ENCODE data around the gene TOGARAM2. TPM values are rescaled to one million over a fixed set of nuclear protein-coding genes. Genes with fewer than 3 reads are reported as not detected.

TOGARAM2 gene
- total and polyA plus RNA-seq, 8 donors, result 1.5 to 7.3 (median 4.1) TPM

- Histone ChIP-seq H3K9me3 (no peaks in the 10 kb centered on the region), H3K36me3 (no peaks in the 10 kb centered on the region), H3K4me1 (peaks cover 0 to 26% of the 10 kb centered on the region in 2 donors), H3K27me3 (no peaks in the 10 kb centered on the region), H3K4me3 (no peak overlapping the region), H3K27ac (no peak overlapping the region)
- intact Hi-C loops (cut with DNase I), result no loop called here
- ATAC-seq (no peak), DNase-seq (no peak)
- TF ChIP-seq, protein P1, sequence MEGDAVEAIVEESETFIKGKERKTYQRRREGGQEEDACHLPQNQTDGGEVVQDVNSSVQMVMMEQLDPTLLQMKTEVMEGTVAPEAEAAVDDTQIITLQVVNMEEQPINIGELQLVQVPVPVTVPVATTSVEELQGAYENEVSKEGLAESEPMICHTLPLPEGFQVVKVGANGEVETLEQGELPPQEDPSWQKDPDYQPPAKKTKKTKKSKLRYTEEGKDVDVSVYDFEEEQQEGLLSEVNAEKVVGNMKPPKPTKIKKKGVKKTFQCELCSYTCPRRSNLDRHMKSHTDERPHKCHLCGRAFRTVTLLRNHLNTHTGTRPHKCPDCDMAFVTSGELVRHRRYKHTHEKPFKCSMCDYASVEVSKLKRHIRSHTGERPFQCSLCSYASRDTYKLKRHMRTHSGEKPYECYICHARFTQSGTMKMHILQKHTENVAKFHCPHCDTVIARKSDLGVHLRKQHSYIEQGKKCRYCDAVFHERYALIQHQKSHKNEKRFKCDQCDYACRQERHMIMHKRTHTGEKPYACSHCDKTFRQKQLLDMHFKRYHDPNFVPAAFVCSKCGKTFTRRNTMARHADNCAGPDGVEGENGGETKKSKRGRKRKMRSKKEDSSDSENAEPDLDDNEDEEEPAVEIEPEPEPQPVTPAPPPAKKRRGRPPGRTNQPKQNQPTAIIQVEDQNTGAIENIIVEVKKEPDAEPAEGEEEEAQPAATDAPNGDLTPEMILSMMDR (IDR thresholded peaks at IDR 0.05), result no peak
Measured at GRCh38 chr2:28997237-28997846, 16.2 kb downstream of the TOGARAM2 start.

DNA sequence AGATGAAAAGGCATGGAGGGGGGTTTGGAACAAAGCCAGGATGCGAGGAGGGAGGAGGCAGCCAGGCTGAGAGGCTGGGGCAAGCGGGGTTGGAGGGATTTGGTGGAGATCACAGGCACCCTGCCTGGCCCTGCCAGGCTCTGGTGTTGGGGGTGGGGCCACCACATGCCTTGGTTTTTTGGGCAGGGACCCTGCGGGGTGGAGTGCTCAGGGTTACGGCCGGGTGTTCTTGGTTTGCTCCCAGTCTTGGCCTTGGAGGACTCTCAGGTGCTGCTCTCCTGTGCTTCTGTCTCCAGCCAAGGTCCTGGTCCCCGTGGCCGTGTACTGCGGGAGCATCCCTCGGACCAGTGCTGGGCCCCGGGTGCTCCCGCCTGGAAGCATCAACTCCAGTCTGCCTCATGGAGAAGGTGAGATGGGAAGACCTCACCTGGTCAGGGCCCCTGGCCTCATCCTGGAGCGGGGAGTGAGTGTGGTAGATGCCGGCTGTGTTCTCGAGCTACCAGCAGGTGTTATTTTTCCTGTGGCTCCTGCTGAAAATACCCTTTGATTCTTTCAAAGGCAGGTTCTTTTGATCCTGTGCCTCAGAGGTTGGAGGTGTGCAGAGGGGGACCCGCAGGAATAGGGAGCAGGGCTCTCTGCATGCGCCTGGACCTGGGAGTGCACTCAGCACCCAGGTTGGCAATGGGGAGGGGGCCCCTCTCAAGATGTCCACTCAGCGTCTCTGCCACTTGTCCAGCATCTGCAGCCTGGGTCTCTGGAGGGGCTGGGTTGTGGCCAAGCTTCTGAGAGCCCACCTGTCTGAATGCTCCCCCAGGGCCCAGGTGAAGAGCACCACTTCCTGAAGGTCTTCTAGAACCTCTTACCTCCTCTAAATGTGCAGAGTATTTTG, 17.0 kb downstream of the TOGARAM2 start:
- intact Hi-C loops (cut with DNase I), result no loop called here
- ATAC-seq (no peak), DNase-seq (no peak)
- no peaks in the 10 kb centered on the region for H3K27me3 ChIP-seq
- peaks cover 0 to 26% of the 10 kb centered on the region in 2 donors for H3K4me1 ChIP-seq
- H3K27ac ChIP-seq, result no peak overlapping the region
- H3K4me3 ChIP-seq, result no peak overlapping the region
- H3K36me3 ChIP-seq, result no peaks in the 10 kb centered on the region
- no peaks in the 10 kb centered on the region for H3K9me3 ChIP-seq
- TF ChIP-seq, protein P1 (IDR thresholded peaks at IDR 0.05), result no peak

GRCh38 chr2:29000481-29000880, 19.4 kb downstream of the TOGARAM2 start:
- Histone ChIP-seq H3K27me3 (no peaks in the 10 kb centered on the region), H3K4me3 (no peak overlapping the region), H3K4me1 (peaks cover 0 to 26% of the 10 kb centered on the region in 2 donors), H3K27ac (peak overlapping the region; percentile 36 to 83), H3K9me3 (no peaks in the 10 kb centered on the region), H3K36me3 (no peaks in the 10 kb centered on the region)
- peak; percentile 95 for ATAC-seq
- TF ChIP-seq, protein P1 (IDR thresholded peaks at IDR 0.05), result no peak
- peak in 3 of 4 donors; percentile 50 to 92 (median 91) for DNase-seq
- intact Hi-C loops (cut with DNase I), result no loop called here

- no peak for DNase-seq
- H3K27ac ChIP-seq, result peak overlapping the region in 1 of 2 donors; percentile 83
- H3K4me1 ChIP-seq, result peaks cover 0 to 26% of the 10 kb centered on the region in 2 donors
- no peak overlapping the region for H3K4me3 ChIP-seq
- no peaks in the 10 kb centered on the region for H3K36me3 ChIP-seq
- no peaks in the 10 kb centered on the region for H3K9me3 ChIP-seq
- no peaks in the 10 kb centered on the region for H3K27me3 ChIP-seq
- TF ChIP-seq, protein P1 (IDR thresholded peaks at IDR 0.05), result no peak
- peak; percentile 7 for ATAC-seq
- intact Hi-C loops (cut with DNase I), result no loop called here
Measured at GRCh38 chr2:29000956-29001355, 19.9 kb downstream of the TOGARAM2 start.

DNA sequence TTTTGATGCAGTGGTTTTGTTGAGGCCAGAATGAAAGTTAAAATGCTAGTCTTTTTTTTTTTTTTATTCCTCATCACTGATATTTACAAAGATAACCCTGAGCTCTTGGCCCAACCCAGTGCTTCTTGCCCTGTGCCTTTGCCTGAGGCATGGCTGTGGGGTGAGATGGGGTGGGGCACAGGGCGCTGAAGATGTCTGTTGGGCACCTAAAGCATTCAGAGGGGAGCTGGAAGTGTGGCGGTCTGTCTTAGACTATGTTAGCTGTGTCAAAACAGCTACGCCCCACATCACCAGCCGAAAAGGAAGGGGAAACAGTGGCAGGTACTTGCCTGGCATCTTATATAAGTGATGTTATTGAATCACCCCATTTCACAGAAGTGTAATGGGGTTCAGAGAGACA, 20.7 kb downstream of the TOGARAM2 start:
- Histone ChIP-seq H3K9me3 (no peaks in the 10 kb centered on the region), H3K36me3 (no peaks in the 10 kb centered on the region), H3K4me1 (peaks cover 0 to 30% of the 10 kb centered on the region in 2 donors), H3K4me3 (no peak overlapping the region), H3K27ac (no peak overlapping the region), H3K27me3 (no peaks in the 10 kb centered on the region)
- TF ChIP-seq, protein P1 (IDR thresholded peaks at IDR 0.05), result no peak
- intact Hi-C loops (cut with DNase I), result no loop called here
- ATAC-seq (no peak), DNase-seq (no peak)

Measured in left lung (tissue), 10 donors.